H1 (cell line): ENCODE data around the gene CCDC12. TPM values are rescaled to one million over a fixed set of nuclear protein-coding genes. Genes with fewer than 3 reads are reported as not detected.

ENCODE experiments used
- GABPA ChIP-seq: IDR thresholded peaks from 2 replicates; pipeline ENCODE4 v1.6.1; 2011; ENCODE audit warnings: mild to moderate bottlenecking, low read length, moderate library complexity, borderline replicate concordance; ENCODE audit not compliant: insufficient read depth
- PHF8 ChIP-seq: fragments of 200-600 bp; sonication (generic); conservative IDR thresholded peaks from 2 replicates; pipeline ENCODE4 v1.7.1; 2012; ENCODE audit warnings: low read depth, mild to moderate bottlenecking, inconsistent platforms, low read length, moderate library complexity
- RFX5 ChIP-seq: IDR thresholded peaks from 2 replicates; pipeline ENCODE4 v1.6.1; 2011; ENCODE audit warnings: low read depth, low read length, improper control_type of control experiment, borderline replicate concordance
- SP1 ChIP-seq: IDR thresholded peaks from 2 replicates; pipeline ENCODE4 v1.6.1; 2011; ENCODE audit warnings: low read depth, low read length
- TEAD4 ChIP-seq: IDR thresholded peaks from 2 replicates; pipeline ENCODE4 v1.6.1; 2012; ENCODE audit warnings: low read depth, low read length, inconsistent platforms, mixed read lengths
- polyA plus RNA-seq, 7 experiments: library from polyadenylated mRNA; depleted of rRNA in 3 of 7; stranded (reverse) in 5 of 7; unstranded in 2 of 7; fragments of >200 nt in 5 of 7; fragments of 200-250 nt in 2 of 7; gene quantifications; 1 replicate in 5 of 7; 2 replicates in 1 of 7; 4 replicates in 1 of 7; pipeline versions ENCODE4 v1.2.1 to v1.2.3, GENCODE V29; 2011 to 2013; ENCODE audit warnings: missing spikeins in 2 of 7, mixed read lengths in 2 of 7
- total RNA-seq: library from RNA; stranded (reverse); fragmentation: NEBNext Ultra II Directional; extraction: Animal tissue kit (Norgen Biotek cat#: 25700); gene quantifications from 2 replicates; pipeline ENCODE4 v1.2.1, GENCODE V29; 2021
- TF ChIP-seq, protein P1 (sequence below): IDR thresholded peaks from 2 replicates; pipeline ENCODE4 v1.6.1; 2012; ENCODE audit warnings: inconsistent platforms

CCDC12 gene
- total and polyA plus RNA-seq, 2 of the 8 experiments (the other 6 are each of a cell fraction or from before 2014, with no cell fraction given): 29.5 to 41.3 TPM

DNA sequence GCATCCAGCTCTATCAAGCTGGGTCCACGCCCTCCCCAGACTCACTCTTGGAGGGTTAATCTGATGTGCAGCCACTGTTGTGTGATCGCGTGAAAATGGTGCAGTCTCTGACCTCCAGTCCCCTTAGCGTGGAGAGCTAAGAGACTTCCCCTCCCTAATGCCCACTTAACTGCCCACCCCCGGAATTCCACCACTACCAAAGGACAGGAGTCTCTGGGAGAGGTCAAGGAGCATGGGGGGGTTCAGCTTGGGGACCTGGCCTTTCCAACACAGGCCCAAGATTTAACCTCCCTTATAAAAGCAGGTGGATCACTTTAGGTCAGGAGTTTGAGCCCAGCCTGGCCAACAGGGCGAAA, 48.8 kb downstream of the CCDC12 start (continued):
- TF ChIP-seq RFX5 (no peak), PHF8 (no peak), TEAD4 (no peak), GABPA (no peak), SP1 (no peak)
- TF ChIP-seq, protein P1, sequence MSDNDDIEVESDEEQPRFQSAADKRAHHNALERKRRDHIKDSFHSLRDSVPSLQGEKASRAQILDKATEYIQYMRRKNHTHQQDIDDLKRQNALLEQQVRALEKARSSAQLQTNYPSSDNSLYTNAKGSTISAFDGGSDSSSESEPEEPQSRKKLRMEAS: no peak
